Stimulated activated CD4-positive, alpha-beta T cell treated with anti-CD3 and anti-CD28 coated beads, Interleukin-2, amount 100 ng/mL, for 48 hours (primary cell): ENCODE data around the gene PALM2AKAP2.
"Not testable (repeated sequence)": the region's sequence is repeated elsewhere in the genome, so short reads cannot be mapped to it uniquely, and the experiment has no call there.

Experiments used
- DNase-seq, 2 donors: peaks; one replicate each; pipeline ENCODE4 v3.0.0-alpha.2; 2020

The PALM2AKAP2 gene

GRCh38 chr9:109811876-109812275 is 31.9 kb downstream of the PALM2AKAP2 start:
- DNase-seq, result no peak

- no peak for DNase-seq
Observed at GRCh38 chr9:109812331-109812730, 32.3 kb downstream of the PALM2AKAP2 start.

DNA sequence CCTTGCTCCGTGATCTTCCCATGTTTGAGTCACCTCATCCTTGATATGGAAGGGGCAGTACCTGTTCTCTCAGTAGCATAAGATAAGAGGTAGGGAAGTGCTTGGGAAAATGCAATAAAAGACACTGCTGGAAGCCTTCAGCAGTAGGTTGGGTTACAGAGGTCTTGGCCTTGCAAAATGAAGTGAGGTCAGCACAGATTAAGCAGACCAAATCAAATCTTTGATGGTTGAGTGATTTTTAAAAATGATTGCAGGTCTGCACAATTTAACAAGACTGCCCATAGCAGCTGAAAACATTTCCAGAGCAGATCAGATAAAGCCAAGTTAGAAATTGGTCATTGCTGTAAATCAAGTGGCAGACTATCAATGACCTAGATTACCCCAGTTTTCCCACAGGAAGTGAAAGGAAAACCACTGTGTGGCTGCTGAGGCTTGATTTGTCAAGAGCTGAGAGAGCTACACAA is 32.9 kb downstream of the PALM2AKAP2 start:
- DNase-seq, result no peak

- no peak for DNase-seq
Observed at GRCh38 chr9:109813303-109813702, 33.3 kb downstream of the PALM2AKAP2 start.

DNA sequence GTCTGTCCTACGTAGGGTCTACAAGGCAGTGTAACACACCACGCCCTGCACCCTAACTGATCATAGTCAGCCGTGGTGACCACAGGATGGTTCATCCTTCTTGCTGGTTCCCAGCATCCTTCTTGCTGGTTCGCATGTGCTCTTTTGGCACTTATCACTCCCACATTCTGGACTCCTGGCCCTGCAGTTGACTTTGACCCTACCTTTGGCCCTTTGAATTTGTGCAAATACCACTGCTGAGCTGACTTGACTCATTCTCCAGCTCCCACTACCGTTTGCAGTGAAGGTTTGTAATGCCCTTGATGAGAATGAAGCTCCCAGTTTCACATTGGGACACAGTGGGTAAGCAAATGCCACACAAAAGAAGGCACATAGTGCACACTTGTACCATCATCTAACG is 33.8 kb downstream of the PALM2AKAP2 start:
- no peak for DNase-seq

DNA sequence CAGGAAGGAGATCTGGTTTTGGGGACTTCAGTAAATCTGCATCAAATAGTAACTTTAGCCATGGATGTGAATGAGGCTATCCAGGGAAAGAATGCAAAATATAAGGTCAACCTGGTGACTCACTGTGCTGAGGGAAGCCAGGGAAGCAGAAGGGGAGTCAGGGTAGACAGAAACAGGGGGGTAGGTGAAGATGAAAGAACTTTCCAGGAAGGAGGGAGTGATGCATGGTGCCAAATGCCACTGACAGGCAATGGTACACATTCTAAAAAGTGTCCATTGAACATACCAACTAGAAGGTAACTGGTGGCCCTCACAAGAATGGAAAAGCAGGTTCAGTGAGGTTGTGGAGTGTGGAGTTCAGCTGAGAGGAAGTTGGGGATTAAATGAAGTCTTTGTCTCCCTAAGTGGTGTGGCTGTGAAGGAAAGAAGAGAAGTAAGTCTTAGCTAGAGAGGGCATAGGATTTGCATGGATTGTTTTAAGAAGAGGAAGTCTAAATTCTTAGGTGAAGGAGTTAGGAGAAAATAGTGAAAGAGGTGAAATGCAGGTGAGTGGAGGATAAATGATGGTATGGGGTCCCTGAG is 35.5 kb downstream of the PALM2AKAP2 start:
- no peak for DNase-seq

- DNase-seq, result no peak
Observed at GRCh38 chr9:109816490-109816889, 36.5 kb downstream of the PALM2AKAP2 start.

DNA sequence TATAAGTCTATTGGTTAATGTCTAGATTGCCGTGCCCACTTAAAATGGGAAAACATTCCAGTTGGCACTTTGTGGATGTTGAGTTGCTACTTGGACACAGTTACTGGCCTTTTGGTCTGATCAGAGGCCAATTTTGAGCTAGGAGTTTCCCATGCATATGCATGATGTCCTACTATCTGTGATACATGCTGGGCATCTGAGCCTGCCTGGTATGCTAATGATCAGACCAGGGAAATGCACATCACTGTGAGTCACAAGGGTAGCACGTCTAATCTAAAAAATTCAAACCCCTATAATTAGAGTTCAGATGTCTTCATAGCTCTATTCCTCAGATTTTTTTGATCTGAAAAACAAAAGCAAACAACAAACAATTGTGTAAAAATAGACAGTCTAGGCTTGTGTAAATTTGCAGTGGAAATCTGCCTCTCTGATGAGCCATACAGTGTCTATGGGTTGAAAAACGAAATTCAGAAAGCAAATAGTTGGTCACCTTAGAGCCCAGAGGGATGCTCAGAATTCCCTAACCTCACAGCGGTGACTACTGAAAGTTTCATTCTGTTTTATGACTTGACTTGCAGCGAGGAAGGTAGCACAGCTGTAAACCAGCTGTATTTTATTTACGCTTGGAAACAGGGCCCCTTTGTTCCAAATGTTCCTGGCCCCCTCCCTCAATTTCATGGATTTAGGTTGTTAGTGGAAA is 37.3 kb downstream of the PALM2AKAP2 start:
- DNase-seq, result no peak

DNA sequence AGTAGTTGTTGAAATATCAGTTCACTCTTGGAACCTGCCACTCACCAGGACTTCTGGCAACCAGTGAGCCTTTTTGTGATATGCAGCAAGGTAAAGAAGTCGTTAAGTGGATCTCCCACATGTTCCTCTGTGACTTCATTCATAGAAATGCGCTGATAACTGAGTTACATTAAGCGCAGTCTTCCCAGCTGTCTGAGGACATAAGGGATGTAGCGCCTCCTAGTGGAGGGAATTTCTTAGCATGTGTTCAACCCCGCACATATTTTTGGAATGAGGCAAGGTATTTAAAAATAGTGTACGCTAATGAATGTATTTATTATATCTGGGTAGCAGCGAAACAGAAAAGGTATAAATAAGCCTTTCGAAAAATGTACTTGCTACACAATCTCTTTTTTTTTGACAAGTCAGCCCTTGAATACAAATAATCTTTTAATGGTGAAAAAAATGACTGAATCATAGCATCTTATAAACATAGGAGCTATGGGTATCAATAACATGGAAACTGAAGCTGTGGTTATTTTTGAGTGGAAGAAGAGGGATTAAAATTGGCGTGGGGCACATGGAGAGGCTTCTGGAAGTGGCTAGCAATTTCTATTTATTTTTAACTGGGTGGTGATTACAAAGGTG is 38.0 kb downstream of the PALM2AKAP2 start:
- peak; percentile 59 to 60 for DNase-seq

- no peak for DNase-seq
Observed at GRCh38 chr9:109821711-109822110, 41.7 kb downstream of the PALM2AKAP2 start.

- DNase-seq, result not testable (repeated sequence)
Observed at GRCh38 chr9:109825383-109825782, 45.4 kb downstream of the PALM2AKAP2 start.

- no peak for DNase-seq
Observed at GRCh38 chr9:109826559-109826958, 46.6 kb downstream of the PALM2AKAP2 start.

GRCh38 chr9:109828254-109828653 is 48.3 kb downstream of the PALM2AKAP2 start:
- no peak for DNase-seq
